Body of pancreas (tissue), 4 donors: ENCODE results near the gene ZNF175.

ENCODE experiments used
- POLR2A ChIP-seq, 3 donors: fragments of 450-650 bp; IDR thresholded peaks; one replicate each; pipeline ENCODE4 v1.6.1; 2016; ENCODE audit warnings: antibody characterized with exemption in 3 of 3, mild to moderate bottlenecking in 2 of 3
- TF ChIP-seq, protein P1 (sequence below), 7 experiments: fragments of 450-650 bp in 4 of 7; fragments of 200-600 bp in 3 of 7; sonication (generic) in 3 of 7; IDR thresholded peaks; one replicate each; pipeline ENCODE4 v1.5.1; 2016 to 2019; ENCODE audit warnings: antibody characterized with exemption in 7 of 7

DNA sequence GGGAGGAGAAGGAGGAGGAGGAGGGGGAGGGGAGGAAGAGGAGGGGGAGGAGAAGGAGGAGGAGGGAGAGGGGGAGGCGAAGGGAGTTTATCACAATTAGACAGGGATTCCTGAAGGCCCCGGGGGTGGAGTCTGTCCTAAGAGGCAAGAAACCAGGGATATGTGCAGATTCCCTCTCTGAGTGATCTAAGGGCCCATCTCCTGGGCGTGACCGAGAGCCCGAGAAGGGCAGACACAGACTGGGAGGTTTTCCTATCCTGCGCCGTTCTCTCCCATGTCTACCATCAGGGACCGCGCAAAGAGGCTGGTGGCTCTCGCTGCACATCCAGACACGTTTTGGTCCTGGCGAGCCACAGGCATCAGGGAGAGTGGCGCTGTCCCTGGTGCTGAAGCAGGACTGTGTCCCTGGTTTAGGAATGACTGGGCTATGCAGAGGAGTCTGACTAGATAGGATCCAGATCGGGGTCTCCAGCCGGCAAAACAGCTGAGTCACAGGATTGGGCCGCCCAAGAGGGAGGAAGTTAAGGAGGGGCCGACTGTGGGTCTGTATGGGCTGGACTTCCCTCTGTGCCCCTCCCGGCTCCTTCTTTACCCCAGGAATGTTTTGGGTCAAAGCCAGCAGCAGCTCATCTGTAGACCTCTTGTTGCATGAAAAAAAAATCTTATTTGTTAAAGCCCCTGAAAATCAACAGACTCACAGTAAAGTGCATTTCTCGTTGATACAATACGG lies 17.9 kb upstream of the ZNF175 start:
- TF ChIP-seq, protein P1, sequence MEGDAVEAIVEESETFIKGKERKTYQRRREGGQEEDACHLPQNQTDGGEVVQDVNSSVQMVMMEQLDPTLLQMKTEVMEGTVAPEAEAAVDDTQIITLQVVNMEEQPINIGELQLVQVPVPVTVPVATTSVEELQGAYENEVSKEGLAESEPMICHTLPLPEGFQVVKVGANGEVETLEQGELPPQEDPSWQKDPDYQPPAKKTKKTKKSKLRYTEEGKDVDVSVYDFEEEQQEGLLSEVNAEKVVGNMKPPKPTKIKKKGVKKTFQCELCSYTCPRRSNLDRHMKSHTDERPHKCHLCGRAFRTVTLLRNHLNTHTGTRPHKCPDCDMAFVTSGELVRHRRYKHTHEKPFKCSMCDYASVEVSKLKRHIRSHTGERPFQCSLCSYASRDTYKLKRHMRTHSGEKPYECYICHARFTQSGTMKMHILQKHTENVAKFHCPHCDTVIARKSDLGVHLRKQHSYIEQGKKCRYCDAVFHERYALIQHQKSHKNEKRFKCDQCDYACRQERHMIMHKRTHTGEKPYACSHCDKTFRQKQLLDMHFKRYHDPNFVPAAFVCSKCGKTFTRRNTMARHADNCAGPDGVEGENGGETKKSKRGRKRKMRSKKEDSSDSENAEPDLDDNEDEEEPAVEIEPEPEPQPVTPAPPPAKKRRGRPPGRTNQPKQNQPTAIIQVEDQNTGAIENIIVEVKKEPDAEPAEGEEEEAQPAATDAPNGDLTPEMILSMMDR (IDR thresholded peaks at IDR 0.05) = no peak
- no peak for TF ChIP-seq POLR2A (IDR thresholded peaks at IDR 0.05)
